Kidney glomerular epithelial cell (primary cell): ENCODE results near the gene LAMB1.
"Not testable (repeated sequence)": the region's sequence is repeated elsewhere in the genome, so short reads cannot be mapped to it uniquely, and the experiment has no call there.

Source experiments
- DNase-seq: peaks from one replicate; lab custom pipeline; 2025; lab: John Stamatoyannopoulos, UW

The LAMB1 gene

GRCh38 chr7:107971613-107972012 lies 31.3 kb downstream of the LAMB1 start:
- DNase-seq = no peak

- DNase-seq = no peak
These were observed 31.9 kb downstream of the LAMB1 start for GRCh38 chr7:107971100-107971499.

GRCh38 chr7:107969856-107970255 lies 33.1 kb downstream of the LAMB1 start:
- DNase-seq = no peak

GRCh38 chr7:107968449-107968848 lies 34.5 kb downstream of the LAMB1 start:
- no peak for DNase-seq

GRCh38 chr7:107967420-107967819 lies 35.5 kb downstream of the LAMB1 start:
- no peak for DNase-seq

GRCh38 chr7:107966711-107967110 lies 36.2 kb downstream of the LAMB1 start:
- peak; percentile 64 for DNase-seq

- DNase-seq = no peak
These were observed 38.5 kb downstream of the LAMB1 start for GRCh38 chr7:107964510-107964909.

- DNase-seq = no peak
These were observed 40.1 kb downstream of the LAMB1 start for GRCh38 chr7:107962817-107963216.

GRCh38 chr7:107961405-107961804 lies 41.6 kb downstream of the LAMB1 start:
- no peak for DNase-seq

GRCh38 chr7:107960272-107960671 lies 42.7 kb downstream of the LAMB1 start:
- DNase-seq = no peak

GRCh38 chr7:107959527-107959898 lies 43.4 kb downstream of the LAMB1 start:
- no peak for DNase-seq

- no peak for DNase-seq
These were observed 44.0 kb downstream of the LAMB1 start for GRCh38 chr7:107958764-107959526.

GRCh38 chr7:107957436-107957835 lies 45.5 kb downstream of the LAMB1 start:
- DNase-seq = no peak

GRCh38 chr7:107956950-107957349 lies 46.0 kb downstream of the LAMB1 start:
- not testable (repeated sequence) for DNase-seq

GRCh38 chr7:107955394-107955793 lies 47.6 kb downstream of the LAMB1 start:
- DNase-seq = no peak

- no peak for DNase-seq
These were observed 49.0 kb downstream of the LAMB1 start for GRCh38 chr7:107953924-107954303.

GRCh38 chr7:107953265-107953923 lies 49.6 kb downstream of the LAMB1 start:
- DNase-seq = no peak

- DNase-seq = no peak
These were observed 51.1 kb downstream of the LAMB1 start for GRCh38 chr7:107951896-107952295.

- DNase-seq = no peak
These were observed 51.7 kb downstream of the LAMB1 start for GRCh38 chr7:107951172-107951787.

GRCh38 chr7:107949443-107949935 lies 53.5 kb downstream of the LAMB1 start:
- no peak for DNase-seq

- DNase-seq = peak; percentile 88
These were observed 54.1 kb downstream of the LAMB1 start for GRCh38 chr7:107948645-107949442.

GRCh38 chr7:107946881-107947280 lies 56.1 kb downstream of the LAMB1 start:
- no peak for DNase-seq
